H9 (cell line): ENCODE measurements around the gene ARHGEF12. TPM values are rescaled to one million over a fixed set of nuclear protein-coding genes. Genes with fewer than 3 reads are reported as not detected.

Experiments used
- DNase-seq: peaks from one replicate; pipeline ENCODE4 v3.0.0-alpha.2; 2017
- H2AFZ ChIP-seq: one replicate; pipeline ENCODE4 v1.6.1; 2013; ENCODE audit warnings: mild to moderate bottlenecking, low read length, control low read depth, moderate library complexity
- H2AK5ac ChIP-seq: 2 replicates; pipeline ENCODE4 v1.6.1; 2013; ENCODE audit warnings: low read length, control low read depth, mixed read lengths; ENCODE audit not compliant: insufficient read length
- H2BK120ac ChIP-seq: one replicate; pipeline ENCODE4 v1.6.1; 2013; ENCODE audit warnings: low read depth, mild to moderate bottlenecking, low read length, control low read depth, inconsistent platforms; ENCODE audit not compliant: poor library complexity, severe bottlenecking
- H2BK12ac ChIP-seq: 2 replicates; pipeline ENCODE4 v1.6.1; 2013; ENCODE audit warnings: low read length, control low read depth, mixed read lengths, low read depth; ENCODE audit not compliant: insufficient read length
- H2BK15ac ChIP-seq: 2 replicates; pipeline ENCODE4 v1.6.1; 2013; ENCODE audit warnings: low read depth, low read length, control low read depth
- H2BK20ac ChIP-seq: one replicate; pipeline ENCODE4 v1.6.1; 2013; ENCODE audit warnings: low read depth, mild to moderate bottlenecking, low read length, control low read depth, inconsistent platforms; ENCODE audit not compliant: poor library complexity, severe bottlenecking
- H2BK5ac ChIP-seq: 2 replicates; pipeline ENCODE4 v1.6.1; 2013; ENCODE audit warnings: low read length, control low read depth, mixed read lengths; ENCODE audit not compliant: insufficient read length
- H3K14ac ChIP-seq: 2 replicates; pipeline ENCODE4 v1.6.1; 2013; ENCODE audit warnings: low read length, control low read depth; ENCODE audit not compliant: insufficient read depth
- H3K18ac ChIP-seq: 2 replicates; pipeline ENCODE4 v1.6.1; 2013; ENCODE audit warnings: low read depth, mild to moderate bottlenecking, mixed read lengths, low read length, control low read depth; ENCODE audit not compliant: insufficient read length
- H3K23ac ChIP-seq: 2 replicates; pipeline ENCODE4 v1.6.1; 2013; ENCODE audit warnings: low read length, control low read depth, mixed read lengths, low read depth; ENCODE audit not compliant: insufficient read length
- H3K23me2 ChIP-seq: 2 replicates; pipeline ENCODE4 v1.6.1; 2013; ENCODE audit warnings: low read depth, mild to moderate bottlenecking, mixed read lengths, low read length, control low read depth; ENCODE audit not compliant: insufficient read length, poor library complexity, severe bottlenecking
- H3K27ac ChIP-seq: 2 replicates; pipeline ENCODE4 v1.5.1; 2013; ENCODE audit warnings: low read length, control low read depth, mixed read lengths, low read depth; ENCODE audit not compliant: insufficient read length
- H3K27me3 ChIP-seq: 2 replicates; pipeline ENCODE4 v1.6.1; 2013; ENCODE audit warnings: low read length, control low read depth, inconsistent platforms; ENCODE audit not compliant: insufficient read depth
- H3K4ac ChIP-seq: 2 replicates; pipeline ENCODE4 v1.6.1; 2013; ENCODE audit warnings: low read depth, mild to moderate bottlenecking, control low read depth, inconsistent platforms, low read length, moderate library complexity
- H3K4me1 ChIP-seq: 2 replicates; pipeline ENCODE4 v1.6.1; 2013; ENCODE audit warnings: low read length, control low read depth, inconsistent platforms; ENCODE audit not compliant: insufficient read depth
- H3K4me2 ChIP-seq: 2 replicates; pipeline ENCODE4 v1.6.1; 2013; ENCODE audit warnings: low read length, control low read depth, mixed read lengths; ENCODE audit not compliant: insufficient read length, insufficient read depth
- H3K56ac ChIP-seq: 2 replicates; pipeline ENCODE4 v1.6.1; 2013; ENCODE audit warnings: low read depth, mild to moderate bottlenecking, mixed read lengths, low read length, control low read depth; ENCODE audit not compliant: insufficient read length
- H3K79me1 ChIP-seq: 2 replicates; pipeline ENCODE4 v1.6.1; 2013; ENCODE audit warnings: low read depth, mild to moderate bottlenecking, moderate library complexity, low read length, control low read depth, inconsistent platforms; ENCODE audit not compliant: insufficient read depth, poor library complexity, severe bottlenecking
- H3K79me2 ChIP-seq: 2 replicates; pipeline ENCODE4 v1.6.1; 2013; ENCODE audit warnings: low read length, control low read depth, inconsistent platforms; ENCODE audit not compliant: insufficient read depth
- H3K9ac ChIP-seq: 2 replicates; pipeline ENCODE4 v1.6.1; 2013; ENCODE audit warnings: low read length, control low read depth, mixed read lengths; ENCODE audit not compliant: insufficient read length; ENCODE audit errors: extremely low read depth
- H3K9me3 ChIP-seq: one replicate; pipeline ENCODE4 v1.6.1; 2013; ENCODE audit warnings: low read depth, low read length, inconsistent platforms; ENCODE audit not compliant: control insufficient read depth
- H3T11ph ChIP-seq: one replicate; pipeline ENCODE4 v1.6.1; 2013; ENCODE audit warnings: mild to moderate bottlenecking, low read length, control low read depth, inconsistent platforms
- H4K20me1 ChIP-seq: one replicate; pipeline ENCODE4 v1.6.1; 2013; ENCODE audit not compliant: control insufficient read depth, insufficient read length, insufficient read depth
- H4K5ac ChIP-seq: 2 replicates; pipeline ENCODE4 v1.6.1; 2013; ENCODE audit warnings: low read depth, mild to moderate bottlenecking, mixed read lengths, low read length, control low read depth; ENCODE audit not compliant: insufficient read length
- H4K8ac ChIP-seq: replicated peaks from 2 replicates; pipeline ENCODE4 v1.6.1; 2013; ENCODE audit warnings: low read length, control low read depth, mixed read lengths, low read depth; ENCODE audit not compliant: insufficient read length
- H4K91ac ChIP-seq: 2 replicates; pipeline ENCODE4 v1.6.1; 2013; ENCODE audit warnings: low read depth, mild to moderate bottlenecking, moderate library complexity, mixed read lengths, low read length, control low read depth; ENCODE audit not compliant: insufficient read length
- H3K27ac Mint-ChIP-seq, 3 experiments: 2 replicates in 2 of 3; 3 replicates in 1 of 3; pipeline ENCODE4 v1.8.0; 2020 to 2021; ENCODE audit warnings: mixed read lengths in 3 of 3, mild to moderate bottlenecking in 1 of 3, moderate library complexity in 1 of 3
- H3K27me3 Mint-ChIP-seq: 2 replicates; pipeline ENCODE4 v1.8.0; 2021; ENCODE audit warnings: low read depth, mild to moderate bottlenecking, moderate library complexity, mixed read lengths
- H3K36me3 Mint-ChIP-seq, 3 experiments: 2 replicates in 2 of 3; 3 replicates in 1 of 3; pipeline ENCODE4 v1.8.0; 2020 to 2021; ENCODE audit warnings: low read depth in 3 of 3, mixed read lengths in 3 of 3; ENCODE audit not compliant: insufficient read depth in 1 of 3
- H3K4me1 Mint-ChIP-seq, 2 experiments: 2 replicates each; pipeline ENCODE4 v1.8.0; 2020; ENCODE audit warnings: mixed read lengths in 2 of 2
- H3K4me3 Mint-ChIP-seq, 2 experiments: 2 replicates in 1 of 2; 3 replicates in 1 of 2; pipeline ENCODE4 v1.8.0; 2020 to 2021; ENCODE audit warnings: mild to moderate bottlenecking in 2 of 2, mixed read lengths in 2 of 2, moderate library complexity in 1 of 2
- H3K9me3 Mint-ChIP-seq, 2 experiments: 2 replicates in 1 of 2; 3 replicates in 1 of 2; pipeline ENCODE4 v1.8.0; 2020; ENCODE audit warnings: mild to moderate bottlenecking in 2 of 2, mixed read lengths in 2 of 2, moderate library complexity in 1 of 2
- WGBS: extraction: QIAGEN DNeasy Blood & Tissue Kit; methylation state at CpG from one replicate; pipeline ENCODE4 v1.1.7; 2013; ENCODE audit warnings: missing lambda C conversion rate, low lambda C conversion rate, mixed read lengths; ENCODE audit not compliant: insufficient read length; ENCODE audit errors: extremely low coverage; 5-methylcytosine and 5-hydroxymethylcytosine counted together
- total RNA-seq: library from RNA; stranded (reverse); gene quantifications from 2 replicates; pipeline ENCODE4 v1.2.1, GENCODE V29; 2021
- TF ChIP-seq, protein P1 (sequence below): fragments of 200-600 bp; sonication (generic); conservative IDR thresholded peaks from 3 replicates; pipeline ENCODE4 v1.8.0; 2021; ENCODE audit warnings: antibody characterized with exemption, mild to moderate bottlenecking

ARHGEF12 gene
- total RNA-seq, 1 experiment from 2014 or later = 27.0 TPM

DNA sequence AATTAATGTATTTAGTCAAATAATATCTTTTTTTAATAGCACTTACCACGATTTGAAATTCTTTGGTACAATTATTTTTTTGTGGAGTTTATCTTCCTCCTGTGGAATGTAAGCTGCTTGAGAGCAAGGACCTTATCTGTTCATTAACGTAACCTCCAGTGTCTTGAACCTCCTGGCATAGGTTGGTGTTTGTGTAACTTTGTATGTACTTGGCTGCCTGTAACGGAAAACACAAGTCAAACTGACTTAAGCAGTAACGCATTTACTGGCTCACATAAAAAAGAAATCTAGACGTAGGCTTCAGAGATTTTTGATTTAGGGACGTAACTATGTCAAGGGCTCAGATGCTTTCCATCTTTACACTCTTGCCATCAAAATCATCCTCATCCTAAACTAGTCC is 56.1 kb downstream of the ARHGEF12 start:
- H3K79me1 ChIP-seq = no peaks in the 10 kb centered on the region
- no CpG with 5 or more reads among the region's 6 CpGs for WGBS
- H3K27me3 ChIP-seq = no peaks in the 10 kb centered on the region
- H3K23me2 ChIP-seq = no peaks in the 10 kb centered on the region
- H3K23ac ChIP-seq = no peak overlapping the region
- no peak overlapping the region for H3T11ph ChIP-seq
- peaks cover 7 to 13% of the 10 kb centered on the region in 2 experiments for H3K4me1 Mint-ChIP-seq
- H3K4me2 ChIP-seq = no peak overlapping the region
- H3K27ac Mint-ChIP-seq = no peak overlapping the region
- H2AK5ac ChIP-seq = no peak overlapping the region
- TF ChIP-seq, protein P1, sequence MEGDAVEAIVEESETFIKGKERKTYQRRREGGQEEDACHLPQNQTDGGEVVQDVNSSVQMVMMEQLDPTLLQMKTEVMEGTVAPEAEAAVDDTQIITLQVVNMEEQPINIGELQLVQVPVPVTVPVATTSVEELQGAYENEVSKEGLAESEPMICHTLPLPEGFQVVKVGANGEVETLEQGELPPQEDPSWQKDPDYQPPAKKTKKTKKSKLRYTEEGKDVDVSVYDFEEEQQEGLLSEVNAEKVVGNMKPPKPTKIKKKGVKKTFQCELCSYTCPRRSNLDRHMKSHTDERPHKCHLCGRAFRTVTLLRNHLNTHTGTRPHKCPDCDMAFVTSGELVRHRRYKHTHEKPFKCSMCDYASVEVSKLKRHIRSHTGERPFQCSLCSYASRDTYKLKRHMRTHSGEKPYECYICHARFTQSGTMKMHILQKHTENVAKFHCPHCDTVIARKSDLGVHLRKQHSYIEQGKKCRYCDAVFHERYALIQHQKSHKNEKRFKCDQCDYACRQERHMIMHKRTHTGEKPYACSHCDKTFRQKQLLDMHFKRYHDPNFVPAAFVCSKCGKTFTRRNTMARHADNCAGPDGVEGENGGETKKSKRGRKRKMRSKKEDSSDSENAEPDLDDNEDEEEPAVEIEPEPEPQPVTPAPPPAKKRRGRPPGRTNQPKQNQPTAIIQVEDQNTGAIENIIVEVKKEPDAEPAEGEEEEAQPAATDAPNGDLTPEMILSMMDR = no peak
- H4K20me1 ChIP-seq = no peaks in the 10 kb centered on the region
- H3K18ac ChIP-seq = no peak overlapping the region
- no peaks in the 10 kb centered on the region; the same call in 1 of the 2 replicates for H3K4me1 ChIP-seq
- H3K79me2 ChIP-seq = no peaks in the 10 kb centered on the region; the same call in 1 of the 2 replicates
- H4K8ac ChIP-seq = no peak overlapping the region
- H4K5ac ChIP-seq = no peak overlapping the region
- H3K27me3 Mint-ChIP-seq = no peaks in the 10 kb centered on the region
- H2AFZ ChIP-seq = no peak overlapping the region
- H2BK5ac ChIP-seq = no peak overlapping the region
- H3K9me3 ChIP-seq = peaks cover 5% of the 10 kb centered on the region
- peaks cover 14 to 19% of the 10 kb centered on the region in 2 experiments for H3K9me3 Mint-ChIP-seq
- H3K4ac ChIP-seq = no peak overlapping the region
- no peak overlapping the region for H4K91ac ChIP-seq
- no peak overlapping the region for H2BK120ac ChIP-seq
- no peak overlapping the region for H2BK12ac ChIP-seq
- H3K27ac ChIP-seq = no peak overlapping the region
- H3K9ac ChIP-seq = no peak overlapping the region
- DNase-seq = no peak
- H2BK15ac ChIP-seq = no peak overlapping the region
- no peak overlapping the region for H3K4me3 Mint-ChIP-seq
- no peak overlapping the region for H3K56ac ChIP-seq
- H3K14ac ChIP-seq = no peak overlapping the region
- H3K36me3 Mint-ChIP-seq = peaks cover 1 to 41% (median 15%) of the 10 kb centered on the region in 3 experiments; a peak in 5 of 7 replicates
- H2BK20ac ChIP-seq = no peak overlapping the region
